Chondrocyte (in vitro differentiated cells): ENCODE results near the gene APOO. TPM values are rescaled to one million over a fixed set of nuclear protein-coding genes. Genes with fewer than 3 reads are reported as not detected.
"Not testable (repeated sequence)": the region's sequence is repeated elsewhere in the genome, so short reads cannot be mapped to it uniquely, and the experiment has no call there.

Source experiments
- DNase-seq: peaks from one replicate; pipeline ENCODE4 v3.0.0; 2021; ENCODE audit warnings: mixed read lengths, low spot score
- H3K27ac Mint-ChIP-seq: one replicate; pipeline ENCODE4 v1.8.0; 2021; ENCODE audit warnings: mild to moderate bottlenecking, moderate library complexity, mixed read lengths; ENCODE audit not compliant: unreplicated experiment
- H3K27me3 Mint-ChIP-seq: 2 replicates; pipeline ENCODE4 v1.8.0; 2021; ENCODE audit warnings: low read depth, mixed read lengths
- H3K36me3 Mint-ChIP-seq: 2 replicates; pipeline ENCODE4 v1.8.0; 2021; ENCODE audit warnings: low read depth, mixed read lengths
- H3K4me1 Mint-ChIP-seq: 2 replicates; pipeline ENCODE4 v1.8.0; 2021; ENCODE audit warnings: low read depth, mild to moderate bottlenecking, mixed read lengths
- H3K4me3 Mint-ChIP-seq: one replicate; pipeline ENCODE4 v1.8.0; 2021; ENCODE audit warnings: mild to moderate bottlenecking, moderate library complexity, mixed read lengths; ENCODE audit not compliant: unreplicated experiment
- H3K9me3 Mint-ChIP-seq: 2 replicates; pipeline ENCODE4 v1.8.0; 2021; ENCODE audit warnings: low read depth, mixed read lengths
- CTCF ChIP-seq: fragments of 200-600 bp; sonication (generic); IDR thresholded peaks from 2 replicates; pipeline ENCODE4 v1.5.0; 2021; ENCODE audit warnings: antibody characterized with exemption, mild to moderate bottlenecking, moderate library complexity
- total RNA-seq: library from RNA; stranded (reverse); gene quantifications from 3 replicates; pipeline ENCODE4 v1.2.1, GENCODE V29; 2021

The APOO gene
- total RNA-seq, 1 donor from 2014 or later, result 29.1 TPM

DNA sequence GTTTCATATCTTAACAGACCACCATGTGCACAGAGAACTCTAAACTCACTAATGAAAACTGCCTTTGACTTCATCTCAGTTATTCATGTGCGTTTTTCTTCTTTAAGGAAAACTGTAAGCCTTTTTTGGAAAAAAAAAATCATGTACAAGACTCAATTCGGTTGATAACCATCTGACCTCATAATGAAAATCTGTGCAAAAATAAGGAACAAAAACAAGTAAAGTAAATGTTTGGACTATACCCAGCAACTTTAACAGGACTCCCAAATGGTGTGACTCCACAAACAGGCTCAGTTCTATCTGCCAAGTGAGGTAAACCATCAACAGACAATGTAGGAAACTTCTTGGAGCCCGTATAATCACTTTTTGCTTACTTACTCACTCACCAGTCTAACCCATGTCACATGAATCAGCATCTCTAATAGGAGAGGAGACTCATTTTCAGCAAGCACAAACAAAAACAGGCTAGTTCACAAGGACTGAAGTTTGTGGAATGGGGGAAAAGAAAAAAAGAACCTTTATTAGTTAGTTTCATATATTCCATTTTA, 9.3 kb downstream of the APOO start:
- peak overlapping the region; percentile 81 for H3K27ac Mint-ChIP-seq
- no peak overlapping the region for H3K4me3 Mint-ChIP-seq
- TF ChIP-seq CTCF, result no peak
- H3K4me1 Mint-ChIP-seq, result peaks cover 23% of the 10 kb centered on the region
- no peaks in the 10 kb centered on the region for H3K27me3 Mint-ChIP-seq
- no peaks in the 10 kb centered on the region for H3K9me3 Mint-ChIP-seq
- H3K36me3 Mint-ChIP-seq, result no peaks in the 10 kb centered on the region
- no peak for DNase-seq

- DNase-seq, result no peak
- Mint-ChIP-seq H3K9me3 (no peaks in the 10 kb centered on the region), H3K27me3 (no peaks in the 10 kb centered on the region), H3K4me1 (peaks cover 21% of the 10 kb centered on the region), H3K36me3 (no peaks in the 10 kb centered on the region), H3K27ac (peak overlapping the region; percentile 63), H3K4me3 (no peak overlapping the region)
- no peak for TF ChIP-seq CTCF
These were observed 10.8 kb downstream of the APOO start for GRCh38 chrX:23896981-23897380.

GRCh38 chrX:23896539-23896938, 11.2 kb downstream of the APOO start:
- H3K27me3 Mint-ChIP-seq, H3K27ac Mint-ChIP-seq, DNase-seq, H3K36me3 Mint-ChIP-seq, H3K4me3 Mint-ChIP-seq, H3K9me3 Mint-ChIP-seq: not testable (repeated sequence)
- peaks cover 21% of the 10 kb centered on the region for H3K4me1 Mint-ChIP-seq

DNA sequence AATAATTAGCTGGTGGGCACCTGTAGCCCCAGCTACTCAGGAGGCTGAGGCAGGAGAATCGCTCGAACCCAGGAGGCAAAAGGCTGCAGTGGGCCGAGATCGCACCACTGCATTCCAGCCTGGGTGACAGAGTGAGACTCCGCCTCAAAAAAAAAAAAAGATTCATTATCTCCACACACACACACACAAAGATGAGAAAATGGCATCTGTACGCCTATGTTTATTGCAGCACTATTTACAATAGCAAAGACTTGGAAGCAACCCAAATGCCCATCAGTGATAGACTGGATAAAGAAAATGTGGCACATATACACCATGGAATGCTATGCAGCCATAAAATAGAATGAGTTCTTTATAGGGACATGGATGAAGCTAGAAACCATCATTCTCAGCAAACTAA, 12.7 kb downstream of the APOO start:
- H3K27me3 Mint-ChIP-seq, H3K9me3 Mint-ChIP-seq, H3K4me3 Mint-ChIP-seq, H3K36me3 Mint-ChIP-seq, H3K27ac Mint-ChIP-seq, DNase-seq: not testable (repeated sequence)
- H3K4me1 Mint-ChIP-seq, result peaks cover 32% of the 10 kb centered on the region

- peak overlapping the region; percentile 76 for H3K27ac Mint-ChIP-seq
- no peak for DNase-seq
- TF ChIP-seq CTCF, result no peak
- no peaks in the 10 kb centered on the region for H3K36me3 Mint-ChIP-seq
- H3K9me3 Mint-ChIP-seq, result no peaks in the 10 kb centered on the region
- no peak overlapping the region for H3K4me3 Mint-ChIP-seq
- no peaks in the 10 kb centered on the region for H3K27me3 Mint-ChIP-seq
- H3K4me1 Mint-ChIP-seq, result peaks cover 39% of the 10 kb centered on the region
These were observed 16.8 kb downstream of the APOO start for GRCh38 chrX:23890933-23891332.

DNA sequence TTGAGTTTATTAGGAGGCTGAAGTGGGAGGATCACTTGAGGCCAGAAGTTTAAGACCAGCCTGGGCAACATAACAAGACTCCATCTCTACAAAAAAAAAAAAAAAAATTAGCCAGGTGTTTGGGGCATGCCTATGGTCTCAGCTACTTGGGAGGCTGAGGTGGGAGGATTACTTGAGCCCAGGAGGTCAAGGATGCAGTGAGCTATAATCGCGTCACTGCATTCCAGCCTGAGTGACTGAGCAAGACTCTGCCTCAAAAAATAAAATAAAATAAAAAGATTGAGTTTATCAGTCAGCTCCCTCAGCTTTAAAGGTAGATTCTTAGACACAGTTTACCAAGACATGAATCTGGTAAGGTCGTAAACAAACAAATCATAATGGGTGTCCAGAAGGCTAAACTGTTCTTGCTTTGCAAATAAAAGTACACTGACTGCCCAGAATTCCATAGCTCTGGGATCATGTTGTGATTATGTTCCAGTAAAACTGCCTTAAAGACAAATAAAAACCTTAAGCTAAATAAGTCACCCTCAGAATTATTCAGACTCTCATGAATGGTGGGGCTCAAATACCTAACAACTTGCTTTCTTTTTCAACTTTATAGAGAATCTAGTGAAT, 18.7 kb downstream of the APOO start:
- no peak for TF ChIP-seq CTCF
- Mint-ChIP-seq H3K27me3 (no peaks in the 10 kb centered on the region), H3K36me3 (no peaks in the 10 kb centered on the region), H3K4me3 (peak overlapping the region; percentile 51), H3K27ac (peak overlapping the region; percentile 93), H3K4me1 (peaks cover 56% of the 10 kb centered on the region), H3K9me3 (no peaks in the 10 kb centered on the region)
- no peak for DNase-seq
